Central memory CD8-positive, alpha-beta T cell (primary cell): ENCODE results near the gene ZNF787.
"Not testable (repeated sequence)": the region's sequence is repeated elsewhere in the genome, so short reads cannot be mapped to it uniquely, and the experiment has no call there.

Source experiments
- ATAC-seq: fragments of 150-1000 bp; cut with Tn5 transposase; replicated peaks from 2 replicates; pipeline ENCODE4 v1.10.0; 2022; ENCODE audit warnings: mild to moderate bottlenecking, moderate FRiP score, moderate number of reproducible peaks; ENCODE audit not compliant: poor library complexity, severe bottlenecking; ENCODE audit errors: extremely low read depth
- DNase-seq, 2 donors: peaks; one replicate each; pipeline ENCODE4 v3.0.0; 2021; ENCODE audit warnings: low spot score in 2 of 2
- H3K27ac Mint-ChIP-seq: one replicate; pipeline ENCODE4 v1.8.0; 2022; ENCODE audit warnings: low read depth, mild to moderate bottlenecking, moderate library complexity, mixed read lengths
- H3K27me3 Mint-ChIP-seq: one replicate; pipeline ENCODE4 v1.8.0; 2022; ENCODE audit warnings: mixed read lengths
- H3K36me3 Mint-ChIP-seq: one replicate; pipeline ENCODE4 v1.8.0; 2022; ENCODE audit warnings: mild to moderate bottlenecking, moderate library complexity, mixed read lengths; ENCODE audit not compliant: insufficient read depth
- H3K4me1 Mint-ChIP-seq: one replicate; pipeline ENCODE4 v1.8.0; 2022; ENCODE audit warnings: mixed read lengths
- H3K4me3 Mint-ChIP-seq: one replicate; pipeline ENCODE4 v1.8.0; 2022; ENCODE audit warnings: mild to moderate bottlenecking, moderate library complexity, mixed read lengths
- H3K9me3 Mint-ChIP-seq: one replicate; pipeline ENCODE4 v1.8.0; 2022; ENCODE audit warnings: mixed read lengths

Gene ZNF787

GRCh38 chr19:56114051-56114777 is 6.9 kb downstream of the ZNF787 start:
- Mint-ChIP-seq H3K4me1 (peaks cover 58% of the 10 kb centered on the region), H3K27ac (peak overlapping the region; percentile 71), H3K9me3 (no peaks in the 10 kb centered on the region), H3K27me3 (no peaks in the 10 kb centered on the region), H3K4me3 (no peak overlapping the region), H3K36me3 (peaks cover 9% of the 10 kb centered on the region)
- ATAC-seq (no peak), DNase-seq (no peak)

- H3K27ac Mint-ChIP-seq = peak overlapping the region; percentile 77
- DNase-seq (no peak), ATAC-seq (no peak)
- no peaks in the 10 kb centered on the region for H3K27me3 Mint-ChIP-seq
- H3K4me3 Mint-ChIP-seq = peak overlapping the region; percentile 19
- H3K36me3 Mint-ChIP-seq = peaks cover 9% of the 10 kb centered on the region
- peaks cover 57% of the 10 kb centered on the region for H3K4me1 Mint-ChIP-seq
- H3K9me3 Mint-ChIP-seq = no peaks in the 10 kb centered on the region
Observed at GRCh38 chr19:56113074-56113632, 7.9 kb downstream of the ZNF787 start.

DNA sequence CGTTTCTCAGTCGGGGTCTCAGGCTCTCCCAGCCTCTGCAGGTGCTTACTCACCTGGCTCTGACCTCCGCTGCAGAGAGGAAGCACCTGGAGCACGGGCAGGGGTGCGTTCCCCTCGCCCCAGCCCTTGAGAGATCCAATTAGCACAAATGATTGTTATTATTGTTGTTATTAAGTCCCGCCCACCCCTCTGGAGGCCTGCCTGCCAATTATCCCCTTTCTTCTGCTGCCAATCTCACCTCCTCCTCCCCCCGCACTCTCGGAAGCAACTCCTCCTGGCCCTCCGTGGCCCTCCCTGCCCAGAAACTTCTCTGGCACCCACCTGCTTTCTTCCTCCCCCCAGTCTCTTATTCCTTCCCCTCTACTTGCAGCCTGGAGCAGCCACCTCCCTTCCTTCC is 8.8 kb downstream of the ZNF787 start:
- DNase-seq (no peak), ATAC-seq (no peak)
- H3K9me3 Mint-ChIP-seq = no peaks in the 10 kb centered on the region
- peaks cover 9% of the 10 kb centered on the region for H3K36me3 Mint-ChIP-seq
- peak overlapping the region; percentile 19 for H3K4me3 Mint-ChIP-seq
- H3K4me1 Mint-ChIP-seq = peaks cover 58% of the 10 kb centered on the region
- peak overlapping the region; percentile 77 for H3K27ac Mint-ChIP-seq
- H3K27me3 Mint-ChIP-seq = no peaks in the 10 kb centered on the region

GRCh38 chr19:56111601-56112312 is 9.3 kb downstream of the ZNF787 start:
- DNase-seq (peak in 1 of 2 donors; percentile 38), ATAC-seq (peak; percentile 96)
- peaks cover 11% of the 10 kb centered on the region for H3K36me3 Mint-ChIP-seq
- H3K27me3 Mint-ChIP-seq = no peaks in the 10 kb centered on the region
- H3K4me1 Mint-ChIP-seq = peaks cover 61% of the 10 kb centered on the region
- H3K4me3 Mint-ChIP-seq = peak overlapping the region; percentile 52
- H3K27ac Mint-ChIP-seq = peak overlapping the region; percentile 77
- H3K9me3 Mint-ChIP-seq = no peaks in the 10 kb centered on the region

GRCh38 chr19:56110515-56111448 is 10.3 kb downstream of the ZNF787 start:
- no peaks in the 10 kb centered on the region for H3K27me3 Mint-ChIP-seq
- H3K36me3 Mint-ChIP-seq = peaks cover 11% of the 10 kb centered on the region
- peak overlapping the region; percentile 77 for H3K27ac Mint-ChIP-seq
- peaks cover 67% of the 10 kb centered on the region for H3K4me1 Mint-ChIP-seq
- no peak for ATAC-seq
- no peak overlapping the region for H3K4me3 Mint-ChIP-seq
- no peak for DNase-seq
- H3K9me3 Mint-ChIP-seq = no peaks in the 10 kb centered on the region

- no peak for DNase-seq
- no peaks in the 10 kb centered on the region for H3K9me3 Mint-ChIP-seq
- H3K27me3 Mint-ChIP-seq = no peaks in the 10 kb centered on the region
- no peak overlapping the region for H3K27ac Mint-ChIP-seq
- peaks cover 68% of the 10 kb centered on the region for H3K4me1 Mint-ChIP-seq
- peaks cover 10% of the 10 kb centered on the region for H3K36me3 Mint-ChIP-seq
- no peak for ATAC-seq
- H3K4me3 Mint-ChIP-seq = no peak overlapping the region
Observed at GRCh38 chr19:56109226-56109625, 11.9 kb downstream of the ZNF787 start.

- Mint-ChIP-seq H3K4me3 (no peak overlapping the region), H3K9me3 (no peaks in the 10 kb centered on the region), H3K27me3 (no peaks in the 10 kb centered on the region), H3K4me1 (peaks cover 64% of the 10 kb centered on the region), H3K36me3 (peaks cover 7% of the 10 kb centered on the region), H3K27ac (no peak overlapping the region)
- no peak for ATAC-seq
- DNase-seq = no peak
Observed at GRCh38 chr19:56108447-56109195, 12.5 kb downstream of the ZNF787 start.

DNA sequence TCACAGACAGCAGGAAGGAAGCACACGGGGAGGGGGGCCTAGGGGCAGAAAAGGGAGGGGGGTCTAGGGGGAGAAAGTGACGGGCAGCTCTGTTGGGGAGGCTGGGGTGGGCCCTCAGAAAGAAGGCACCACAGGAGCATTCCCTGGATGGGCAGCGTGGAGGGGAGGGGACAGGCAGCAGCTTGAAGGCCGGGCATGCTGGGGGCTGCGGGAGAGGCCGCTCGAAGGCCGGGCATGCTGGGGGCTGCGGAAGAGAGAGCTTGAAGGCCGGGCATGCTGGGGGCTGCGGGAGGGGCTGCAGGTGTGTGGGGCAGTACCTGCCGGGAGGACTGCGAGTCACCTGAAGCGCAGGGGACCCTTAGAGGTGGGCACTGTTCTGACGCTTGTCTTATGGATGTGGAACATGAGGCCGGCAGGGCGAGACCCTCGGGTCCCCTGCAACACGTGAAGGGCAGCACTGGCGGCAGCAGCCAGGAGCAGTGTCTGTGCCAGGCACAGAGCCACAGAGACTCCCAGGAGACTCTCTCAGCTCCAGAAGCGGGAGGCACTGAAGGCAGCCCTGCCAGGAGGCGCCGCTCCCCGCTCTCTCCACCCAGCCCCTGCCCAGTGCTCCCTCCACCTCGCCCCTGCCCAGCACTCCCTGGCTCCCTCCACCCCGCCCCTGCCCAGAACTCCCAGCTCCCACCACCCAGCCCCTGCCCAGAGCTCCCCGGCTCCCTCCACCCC is 13.3 kb downstream of the ZNF787 start:
- Mint-ChIP-seq H3K4me3 (no peak overlapping the region), H3K27ac (no peak overlapping the region), H3K27me3 (no peaks in the 10 kb centered on the region), H3K4me1 (peaks cover 56% of the 10 kb centered on the region), H3K9me3 (no peaks in the 10 kb centered on the region), H3K36me3 (peaks cover 5% of the 10 kb centered on the region)
- no peak for ATAC-seq
- DNase-seq = no peak

- DNase-seq (no peak), ATAC-seq (no peak)
- H3K9me3 Mint-ChIP-seq = no peaks in the 10 kb centered on the region
- H3K4me3 Mint-ChIP-seq = no peak overlapping the region
- no peak overlapping the region for H3K27ac Mint-ChIP-seq
- peaks cover 5% of the 10 kb centered on the region for H3K36me3 Mint-ChIP-seq
- peaks cover 49% of the 10 kb centered on the region for H3K4me1 Mint-ChIP-seq
- H3K27me3 Mint-ChIP-seq = no peaks in the 10 kb centered on the region
Observed at GRCh38 chr19:56106993-56107392, 14.1 kb downstream of the ZNF787 start.

DNA sequence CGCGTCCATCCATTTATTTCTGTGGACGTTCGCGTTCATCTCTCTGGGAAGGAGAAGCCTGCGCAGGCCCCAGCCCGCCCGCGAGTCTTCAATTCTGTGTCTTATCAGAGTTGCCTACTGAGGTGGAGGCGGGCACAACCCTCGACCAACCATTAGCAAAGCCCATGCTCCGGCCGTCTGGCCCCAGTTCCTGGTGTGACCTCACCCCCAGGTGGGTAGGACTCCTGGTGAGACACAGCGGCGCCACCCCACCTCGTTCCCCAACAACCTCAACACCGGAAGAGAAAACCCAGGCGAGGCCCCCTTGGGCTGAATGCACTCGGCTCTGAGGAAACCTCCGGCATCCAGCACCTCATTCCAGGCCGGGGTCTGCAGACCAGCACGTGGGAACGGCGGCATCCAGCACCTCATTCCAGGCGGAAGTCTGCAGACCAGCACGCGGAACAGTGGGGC is 14.7 kb downstream of the ZNF787 start:
- no peaks in the 10 kb centered on the region for H3K27me3 Mint-ChIP-seq

GRCh38 chr19:56105831-56106396 is 15.2 kb downstream of the ZNF787 start:
- DNase-seq, H3K27me3 Mint-ChIP-seq, H3K9me3 Mint-ChIP-seq, H3K36me3 Mint-ChIP-seq, ATAC-seq: not testable (repeated sequence)
- H3K4me3 Mint-ChIP-seq = peak overlapping the region; percentile 47
- H3K27ac Mint-ChIP-seq = peak overlapping the region; percentile 44
- peaks cover 50% of the 10 kb centered on the region for H3K4me1 Mint-ChIP-seq

More for the DNA sequence above, 14.7 kb downstream of the ZNF787 start:
- ATAC-seq = no peak
- no peak for DNase-seq
- Mint-ChIP-seq H3K9me3 (no peaks in the 10 kb centered on the region), H3K4me1 (peaks cover 49% of the 10 kb centered on the region), H3K36me3 (peaks cover 8% of the 10 kb centered on the region), H3K27ac (peak overlapping the region; percentile 44), H3K4me3 (peak overlapping the region; percentile 47)
